DND-41 (cell line): ENCODE measurements around the gene GRIN1.

Experiments
- ATAC-seq: fragments of 200-7000 bp; cut with Tn5 transposase; 3 replicates; pipeline ENCODE4 v1.9.1; 2021; ENCODE audit warnings: low read depth; ENCODE audit not compliant: insufficient read depth
- DNase-seq: peaks from one replicate; pipeline ENCODE4 v3.0.0-alpha.2; 2020
- H2AFZ ChIP-seq: 2 replicates; pipeline ENCODE4 v1.6.0; 2012; ENCODE audit warnings: low read depth, low read length
- H3K27ac ChIP-seq: 2 replicates; pipeline ENCODE4 v1.5.1; 2012; ENCODE audit warnings: low read length, inconsistent platforms
- H3K27me3 ChIP-seq: fragments of 200-600 bp; sonication (generic); 2 replicates; pipeline ENCODE4 v1.6.0; 2012; ENCODE audit warnings: low read length, mild to moderate bottlenecking, inconsistent platforms; ENCODE audit not compliant: insufficient read depth, poor library complexity
- H3K36me3 ChIP-seq: 2 replicates; pipeline ENCODE4 v1.5.1; 2012; ENCODE audit warnings: low read length, inconsistent platforms; ENCODE audit not compliant: insufficient read depth
- H3K4me1 ChIP-seq: 2 replicates; pipeline ENCODE4 v1.5.1; 2012; ENCODE audit warnings: mild to moderate bottlenecking, low read length; ENCODE audit not compliant: insufficient read depth
- H3K4me2 ChIP-seq: 2 replicates; pipeline ENCODE4 v1.6.0; 2012; ENCODE audit warnings: mild to moderate bottlenecking, moderate library complexity, low read length, inconsistent platforms; ENCODE audit not compliant: insufficient read depth
- H3K4me3 ChIP-seq, 2 experiments: fragments of 200-600 bp in 1 of 2; shearing (Covaris generic) in 1 of 2; 2 replicates each; pipeline ENCODE4 v1.5.1; 2012 to 2016; ENCODE audit warnings: inconsistent platforms in 2 of 2, low read length in 2 of 2, mild to moderate bottlenecking in 2 of 2, low read depth in 1 of 2, moderate library complexity in 1 of 2
- H3K79me2 ChIP-seq: 2 replicates; pipeline ENCODE4 v1.6.0; 2012; ENCODE audit warnings: low read length, inconsistent platforms; ENCODE audit not compliant: insufficient read depth
- H3K9ac ChIP-seq: 2 replicates; pipeline ENCODE4 v1.6.0; 2012; ENCODE audit warnings: low read depth, mild to moderate bottlenecking, inconsistent platforms, low read length, moderate library complexity
- H3K9me3 ChIP-seq: 2 replicates; pipeline ENCODE4 v1.5.1; 2012; ENCODE audit warnings: low read length, moderate library complexity, mild to moderate bottlenecking, inconsistent platforms; ENCODE audit not compliant: insufficient read depth, severe bottlenecking
- H4K20me1 ChIP-seq: 2 replicates; pipeline ENCODE4 v1.6.0; 2012; ENCODE audit warnings: low read length; ENCODE audit not compliant: insufficient read depth
- CTCF ChIP-seq: IDR thresholded peaks from 2 replicates; pipeline ENCODE4 v1.5.1; 2012; ENCODE audit warnings: borderline replicate concordance, low read length, moderate library complexity, mild to moderate bottlenecking; ENCODE audit not compliant: poor library complexity, severe bottlenecking; ENCODE audit errors: extremely low read depth
- EZH2 ChIP-seq: IDR thresholded peaks from 3 replicates; pipeline ENCODE4 v1.6.1; 2012; ENCODE audit warnings: borderline replicate concordance, low read depth, mild to moderate bottlenecking, moderate library complexity, low read length, inconsistent platforms; ENCODE audit not compliant: severe bottlenecking

GRIN1 gene

GRCh38 chr9:137138722-137139467, at the start of gene GRIN1:
TSS of gene GRIN1 (plus strand) at chr9:137139154. CDS start at chr9:137139487, 333 bp downstream.
- no peaks in the 10 kb centered on the region for H3K9me3 ChIP-seq
- H3K79me2 ChIP-seq, result no peaks in the 10 kb centered on the region
- peak; percentile 69 for ATAC-seq
- H3K4me1 ChIP-seq, result peaks cover 18% of the 10 kb centered on the region
- H3K4me3 ChIP-seq, result no peak within 1 kb of the TSS
- DNase-seq, result peak; percentile 49
- no peak within 1 kb of the TSS for H3K4me2 ChIP-seq
- no peak within 1 kb of the TSS for H3K9ac ChIP-seq
- peaks cover 23% of the 10 kb centered on the region for H4K20me1 ChIP-seq
- H3K27ac ChIP-seq, result no peak within 1 kb of the TSS
- no peaks in the 10 kb centered on the region for H3K27me3 ChIP-seq
- TF ChIP-seq CTCF (no peak), EZH2 (no peak)
- no peaks in the 10 kb centered on the region for H3K36me3 ChIP-seq
- no peak within 1 kb of the TSS for H2AFZ ChIP-seq

GRCh38 chr9:137089232-137089947, 49.6 kb upstream of the GRIN1 start:
- H3K4me3 ChIP-seq, result no peak overlapping the region
- H3K4me1 ChIP-seq, result peaks cover 29% of the 10 kb centered on the region
- H2AFZ ChIP-seq, result no peak overlapping the region
- DNase-seq, result no peak
- no peaks in the 10 kb centered on the region for H3K9me3 ChIP-seq
- H3K27ac ChIP-seq, result no peak overlapping the region
- peaks cover 29% of the 10 kb centered on the region for H3K36me3 ChIP-seq
- ATAC-seq, result no peak
- TF ChIP-seq EZH2 (no peak), CTCF (no peak)
- no peaks in the 10 kb centered on the region for H3K27me3 ChIP-seq
- no peak overlapping the region for H3K9ac ChIP-seq
- H4K20me1 ChIP-seq, result peaks cover 4% of the 10 kb centered on the region; the same call in 1 of the 2 replicates
- peaks cover 22% of the 10 kb centered on the region for H3K79me2 ChIP-seq
- H3K4me2 ChIP-seq, result peak overlapping the region; percentile 12; the same call in 1 of the 2 replicates

GRCh38 chr9:137095664-137096517, 43.1 kb upstream of the GRIN1 start:
- Histone ChIP-seq H2AFZ (peak overlapping the region; percentile 70), H3K9me3 (no peaks in the 10 kb centered on the region), H3K27me3 (no peaks in the 10 kb centered on the region), H3K4me1 (peaks cover 20% of the 10 kb centered on the region), H3K27ac (peak overlapping the region; percentile 78), H3K9ac (peak overlapping the region; percentile 52), H3K36me3 (peaks cover 59% of the 10 kb centered on the region), H3K4me3 (peak overlapping the region in 1 of 2 experiments; percentile 56; a peak in 3 of 4 replicates), H3K79me2 (peaks cover 13% of the 10 kb centered on the region), H3K4me2 (peak overlapping the region; percentile 77), H4K20me1 (peaks cover 6% of the 10 kb centered on the region; the same call in 1 of the 2 replicates)
- peak; percentile 97 for ATAC-seq
- TF ChIP-seq CTCF (peak; percentile 82), EZH2 (no peak)
- DNase-seq, result peak; percentile 89
